OCI-LY3 (cell line): Measurements from ENCODE around the gene CCDC17.

Experiments used
- EZH2phosphoT487 ChIP-seq: fragments of 200-600 bp; shearing (Covaris generic); IDR thresholded peaks from 2 replicates; pipeline ENCODE4 v1.6.1; 2018; ENCODE audit warnings: antibody characterized with exemption, mixed run types, low read depth
- TF ChIP-seq, protein P1 (sequence below): fragments of 200-600, 300-600 bp; sonication (generic); IDR thresholded peaks from 2 replicates; pipeline ENCODE4 v1.5.1; 2014; ENCODE audit warnings: antibody characterized with exemption, low read length, low read depth

GRCh38 chr1:45584351-45585109 is 39.3 kb downstream of the CCDC17 start:
- TF ChIP-seq, protein P1, sequence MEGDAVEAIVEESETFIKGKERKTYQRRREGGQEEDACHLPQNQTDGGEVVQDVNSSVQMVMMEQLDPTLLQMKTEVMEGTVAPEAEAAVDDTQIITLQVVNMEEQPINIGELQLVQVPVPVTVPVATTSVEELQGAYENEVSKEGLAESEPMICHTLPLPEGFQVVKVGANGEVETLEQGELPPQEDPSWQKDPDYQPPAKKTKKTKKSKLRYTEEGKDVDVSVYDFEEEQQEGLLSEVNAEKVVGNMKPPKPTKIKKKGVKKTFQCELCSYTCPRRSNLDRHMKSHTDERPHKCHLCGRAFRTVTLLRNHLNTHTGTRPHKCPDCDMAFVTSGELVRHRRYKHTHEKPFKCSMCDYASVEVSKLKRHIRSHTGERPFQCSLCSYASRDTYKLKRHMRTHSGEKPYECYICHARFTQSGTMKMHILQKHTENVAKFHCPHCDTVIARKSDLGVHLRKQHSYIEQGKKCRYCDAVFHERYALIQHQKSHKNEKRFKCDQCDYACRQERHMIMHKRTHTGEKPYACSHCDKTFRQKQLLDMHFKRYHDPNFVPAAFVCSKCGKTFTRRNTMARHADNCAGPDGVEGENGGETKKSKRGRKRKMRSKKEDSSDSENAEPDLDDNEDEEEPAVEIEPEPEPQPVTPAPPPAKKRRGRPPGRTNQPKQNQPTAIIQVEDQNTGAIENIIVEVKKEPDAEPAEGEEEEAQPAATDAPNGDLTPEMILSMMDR = no peak
- no peak for TF ChIP-seq EZH2phosphoT487
